ENCODE data around the gene ADRA2A.

DNA sequence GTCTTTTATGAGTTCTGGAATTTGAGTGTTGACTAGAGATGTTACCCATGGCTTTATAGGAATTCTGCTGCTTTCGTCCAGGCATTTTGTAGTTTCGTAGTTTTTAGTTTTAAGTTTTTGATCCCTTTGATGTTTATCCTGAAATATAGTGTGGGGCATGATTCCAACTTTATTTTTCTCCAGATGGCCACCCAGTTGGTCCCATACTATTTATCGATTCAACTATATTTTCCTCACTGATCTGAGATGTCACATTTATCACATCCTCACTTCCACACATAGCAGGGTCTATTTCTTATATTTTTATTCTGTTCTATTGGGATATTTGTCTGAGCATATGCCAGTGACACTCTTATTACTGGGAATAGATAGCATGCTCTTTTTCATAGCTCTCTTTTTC lies 33.9 kb downstream of the ADRA2A start:
- TF ChIP-seq, protein P1, sequence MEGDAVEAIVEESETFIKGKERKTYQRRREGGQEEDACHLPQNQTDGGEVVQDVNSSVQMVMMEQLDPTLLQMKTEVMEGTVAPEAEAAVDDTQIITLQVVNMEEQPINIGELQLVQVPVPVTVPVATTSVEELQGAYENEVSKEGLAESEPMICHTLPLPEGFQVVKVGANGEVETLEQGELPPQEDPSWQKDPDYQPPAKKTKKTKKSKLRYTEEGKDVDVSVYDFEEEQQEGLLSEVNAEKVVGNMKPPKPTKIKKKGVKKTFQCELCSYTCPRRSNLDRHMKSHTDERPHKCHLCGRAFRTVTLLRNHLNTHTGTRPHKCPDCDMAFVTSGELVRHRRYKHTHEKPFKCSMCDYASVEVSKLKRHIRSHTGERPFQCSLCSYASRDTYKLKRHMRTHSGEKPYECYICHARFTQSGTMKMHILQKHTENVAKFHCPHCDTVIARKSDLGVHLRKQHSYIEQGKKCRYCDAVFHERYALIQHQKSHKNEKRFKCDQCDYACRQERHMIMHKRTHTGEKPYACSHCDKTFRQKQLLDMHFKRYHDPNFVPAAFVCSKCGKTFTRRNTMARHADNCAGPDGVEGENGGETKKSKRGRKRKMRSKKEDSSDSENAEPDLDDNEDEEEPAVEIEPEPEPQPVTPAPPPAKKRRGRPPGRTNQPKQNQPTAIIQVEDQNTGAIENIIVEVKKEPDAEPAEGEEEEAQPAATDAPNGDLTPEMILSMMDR (IDR thresholded peaks at IDR 0.05; ENCODE audit: poor library complexity): no peak
- no peak for TF ChIP-seq EZH2 (IDR thresholded peaks at IDR 0.05; ENCODE audit: borderline replicate concordance)
